ENCODE data around the gene RUNX3. TPM values are rescaled to one million over a fixed set of nuclear protein-coding genes. Genes with fewer than 3 reads are reported as not detected.
A peak's percentile ranks its signal among the peaks of the same experiment; 100 is the strongest.

RUNX3 gene
- total RNA-seq, 1 experiment from 2014 or later, result 0.33 TPM

DNA sequence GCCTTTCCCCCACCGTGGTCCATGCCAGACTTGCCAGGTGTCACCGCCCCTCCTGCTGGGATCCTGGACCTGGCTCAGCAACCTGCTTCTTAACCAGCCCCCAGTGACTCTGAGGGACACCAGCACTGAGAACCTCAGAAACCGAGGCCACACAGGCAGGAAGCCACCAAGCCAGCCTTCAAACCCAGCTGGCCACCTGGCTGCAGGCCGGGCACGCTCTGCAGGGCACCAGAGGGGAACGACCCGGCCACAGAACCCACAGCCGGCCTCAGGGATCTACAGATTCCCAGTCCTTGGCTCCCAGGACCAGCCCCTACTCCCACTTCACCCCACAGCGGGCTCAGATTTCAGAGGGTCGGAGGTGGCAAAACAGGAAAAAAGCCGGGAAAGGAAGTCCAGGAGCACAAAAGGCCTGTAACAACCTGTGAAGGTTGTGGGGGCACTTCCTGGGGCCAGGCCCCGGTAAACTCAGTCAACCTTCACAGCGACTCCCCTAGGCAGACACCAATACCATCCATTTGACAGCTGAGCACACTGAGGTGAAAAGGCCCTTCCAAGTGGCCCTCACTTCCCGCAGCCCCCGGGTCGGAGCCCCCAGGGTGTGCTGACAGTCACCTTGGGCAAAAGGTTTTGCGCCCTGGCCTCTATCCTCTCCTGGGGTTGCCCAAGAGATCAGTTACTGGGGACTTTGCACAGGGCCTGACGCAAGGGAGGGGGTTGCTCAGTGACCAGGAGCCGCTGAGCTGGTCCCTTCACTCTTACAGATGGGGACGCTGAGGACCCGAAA, 14.1 kb downstream of the RUNX3 start:
- Histone ChIP-seq H3K79me1 (ENCODE audit: insufficient read depth, low read depth, low read length, poor library complexity, severe bottlenecking) (no peaks in the 10 kb centered on the region), H3K23me2 (ENCODE audit: insufficient read length, low read depth, low read length, poor library complexity, severe bottlenecking) (no peaks in the 10 kb centered on the region), H3K18ac (ENCODE audit: insufficient read length, low read depth, low read length) (no peak overlapping the region), H3K14ac (ENCODE audit: insufficient read depth, low read length) (no peak overlapping the region; the same call in 1 of the 2 replicates), H3K79me2 (ENCODE audit: insufficient read depth, low read length) (no peaks in the 10 kb centered on the region), H3K9me3 (ENCODE audit: control insufficient read depth, low read depth, low read length) (no peaks in the 10 kb centered on the region), H3K4me1 (ENCODE audit: insufficient read depth, low read length) (no peaks in the 10 kb centered on the region; the same call in 1 of the 2 replicates), H2AFZ (ENCODE audit: low read length) (no peak overlapping the region), H2AK5ac (ENCODE audit: insufficient read length, low read length) (no peak overlapping the region), H4K91ac (ENCODE audit: insufficient read length, low read depth, low read length) (no peak overlapping the region), H3K4me2 (ENCODE audit: insufficient read depth, insufficient read length, low read length) (no peak overlapping the region), H3K27me3 (ENCODE audit: insufficient read depth, low read length) (no peaks in the 10 kb centered on the region), H4K20me1 (ENCODE audit: control insufficient read depth, insufficient read depth, insufficient read length) (no peaks in the 10 kb centered on the region), H3K4ac (ENCODE audit: low read depth, low read length) (no peak overlapping the region), H4K8ac (replicated peaks; ENCODE audit: insufficient read length, low read depth, low read length) (no peak overlapping the region), H2BK5ac (ENCODE audit: insufficient read length, low read length) (no peak overlapping the region), H3K9ac (ENCODE audit: extremely low read depth, insufficient read length, low read length) (no peak overlapping the region), H2BK15ac (ENCODE audit: low read depth, low read length) (no peak overlapping the region), H3T11ph (ENCODE audit: low read length) (no peak overlapping the region), H3K56ac (ENCODE audit: insufficient read length, low read depth, low read length) (no peak overlapping the region), H2BK120ac (ENCODE audit: low read depth, low read length, poor library complexity, severe bottlenecking) (no peak overlapping the region), H3K27ac (ENCODE audit: insufficient read length, low read depth, low read length) (no peak overlapping the region), H2BK20ac (ENCODE audit: low read depth, low read length, poor library complexity, severe bottlenecking) (no peak overlapping the region), H3K23ac (ENCODE audit: insufficient read length, low read depth, low read length) (no peak overlapping the region), H4K5ac (ENCODE audit: insufficient read length, low read depth, low read length) (no peak overlapping the region), H2BK12ac (ENCODE audit: insufficient read length, low read depth, low read length) (no peak overlapping the region)
- Mint-ChIP-seq H3K27me3 (ENCODE audit: low read depth) (no peaks in the 10 kb centered on the region; the same call in 1 of the 2 replicates), H3K4me1 (peaks cover 2 to 16% of the 10 kb centered on the region in 2 experiments; a peak in 3 of 4 replicates), H3K27ac (peak overlapping the region in 1 of 3 experiments; percentile 31; a peak in 2 of 7 replicates), H3K4me3 (no peak overlapping the region), H3K9me3 (no peaks in the 10 kb centered on the region), H3K36me3 (ENCODE audit: insufficient read depth in 1 of 3, low read depth in 3 of 3) (no peaks in the 10 kb centered on the region)
- WGBS (ENCODE audit: extremely low coverage, insufficient read length, low lambda C conversion rate), result no CpG with 5 or more reads among the region's 21 CpGs
- TF ChIP-seq, protein P1, sequence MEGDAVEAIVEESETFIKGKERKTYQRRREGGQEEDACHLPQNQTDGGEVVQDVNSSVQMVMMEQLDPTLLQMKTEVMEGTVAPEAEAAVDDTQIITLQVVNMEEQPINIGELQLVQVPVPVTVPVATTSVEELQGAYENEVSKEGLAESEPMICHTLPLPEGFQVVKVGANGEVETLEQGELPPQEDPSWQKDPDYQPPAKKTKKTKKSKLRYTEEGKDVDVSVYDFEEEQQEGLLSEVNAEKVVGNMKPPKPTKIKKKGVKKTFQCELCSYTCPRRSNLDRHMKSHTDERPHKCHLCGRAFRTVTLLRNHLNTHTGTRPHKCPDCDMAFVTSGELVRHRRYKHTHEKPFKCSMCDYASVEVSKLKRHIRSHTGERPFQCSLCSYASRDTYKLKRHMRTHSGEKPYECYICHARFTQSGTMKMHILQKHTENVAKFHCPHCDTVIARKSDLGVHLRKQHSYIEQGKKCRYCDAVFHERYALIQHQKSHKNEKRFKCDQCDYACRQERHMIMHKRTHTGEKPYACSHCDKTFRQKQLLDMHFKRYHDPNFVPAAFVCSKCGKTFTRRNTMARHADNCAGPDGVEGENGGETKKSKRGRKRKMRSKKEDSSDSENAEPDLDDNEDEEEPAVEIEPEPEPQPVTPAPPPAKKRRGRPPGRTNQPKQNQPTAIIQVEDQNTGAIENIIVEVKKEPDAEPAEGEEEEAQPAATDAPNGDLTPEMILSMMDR (conservative IDR thresholded peaks at IDR 0.05), result no peak
- no peak for DNase-seq

Data from H9 (cell line).